NB4 (cell line): ENCODE measurements around the gene PSD.

Experiments
- CTCF ChIP-seq: IDR thresholded peaks from one replicate; pipeline ENCODE4 v1.5.1; 2012; ENCODE audit warnings: low read depth, low read length
- MAX ChIP-seq: IDR thresholded peaks from 2 replicates; pipeline ENCODE4 v1.6.1; 2011; ENCODE audit warnings: low read depth, low read length

- TF ChIP-seq CTCF (no peak), MAX (peak; percentile 62)
These were observed 42.8 kb upstream of the PSD start for GRCh38 chr10:102461187-102462054.
